Colonic mucosa (tissue), 4 donors: ENCODE results near the gene MISP3. TPM values are rescaled to one million over a fixed set of nuclear protein-coding genes. Genes with fewer than 3 reads are reported as not detected.
"Not testable (repeated sequence)": the region's sequence is repeated elsewhere in the genome, so short reads cannot be mapped to it uniquely, and the experiment has no call there.

Experiments used
- DNase-seq: peaks from one replicate; pipeline ENCODE4 v3.0.0-alpha.2; 2020
- H3K27ac ChIP-seq: fragments of 200-600 bp; one replicate; pipeline ENCODE4 v1.8.0; 2021
- H3K27me3 ChIP-seq: fragments of 200-600 bp; one replicate; pipeline ENCODE4 v1.8.0; 2021
- H3K36me3 ChIP-seq: fragments of 200-600 bp; one replicate; pipeline ENCODE4 v1.8.0; 2021
- H3K4me1 ChIP-seq: fragments of 200-600 bp; one replicate; pipeline ENCODE4 v1.8.0; 2021; ENCODE audit warnings: mild to moderate bottlenecking
- H3K4me3 ChIP-seq: fragments of 200-600 bp; one replicate; pipeline ENCODE4 v1.8.0; 2021
- H3K9ac ChIP-seq, 2 donors: one replicate each; pipeline ENCODE4 v1.7.0; 2013; ENCODE audit warnings: control low read depth in 2 of 2, low read depth in 2 of 2, low read length in 2 of 2
- H3K9me3 ChIP-seq: fragments of 200-600 bp; one replicate; pipeline ENCODE4 v1.8.0; 2021
- intact Hi-C: fragments of 100-400 bp; cut with DNase I; formaldehyde crosslinking; loops from one replicate; pipeline ENCODE4 v1.14.1; 2022
- total RNA-seq, 2 donors: library from RNA; stranded (reverse); fragmentation: NEBNext Ultra II Directional in 1 of 2; extraction: Animal tissue kit (Norgen Biotek cat#: 25700) in 1 of 2; gene quantifications; one replicate each; pipeline ENCODE4 v1.2.1, GENCODE V29; 2021
- TF ChIP-seq, protein P1 (sequence below): fragments of 200-600 bp; IDR thresholded peaks from one replicate; pipeline ENCODE4 v1.8.0; 2022; ENCODE audit warnings: antibody characterized with exemption, mild to moderate bottlenecking
- donor health status: healthy.
- donor health status: DM: no; HTN: no; CAD: no.
- donor health status: DM: no; HTN: no; CAD: no.

The MISP3 gene
- total RNA-seq, 2 donors from 2014 or later = 32.7 to 50.0 TPM

DNA sequence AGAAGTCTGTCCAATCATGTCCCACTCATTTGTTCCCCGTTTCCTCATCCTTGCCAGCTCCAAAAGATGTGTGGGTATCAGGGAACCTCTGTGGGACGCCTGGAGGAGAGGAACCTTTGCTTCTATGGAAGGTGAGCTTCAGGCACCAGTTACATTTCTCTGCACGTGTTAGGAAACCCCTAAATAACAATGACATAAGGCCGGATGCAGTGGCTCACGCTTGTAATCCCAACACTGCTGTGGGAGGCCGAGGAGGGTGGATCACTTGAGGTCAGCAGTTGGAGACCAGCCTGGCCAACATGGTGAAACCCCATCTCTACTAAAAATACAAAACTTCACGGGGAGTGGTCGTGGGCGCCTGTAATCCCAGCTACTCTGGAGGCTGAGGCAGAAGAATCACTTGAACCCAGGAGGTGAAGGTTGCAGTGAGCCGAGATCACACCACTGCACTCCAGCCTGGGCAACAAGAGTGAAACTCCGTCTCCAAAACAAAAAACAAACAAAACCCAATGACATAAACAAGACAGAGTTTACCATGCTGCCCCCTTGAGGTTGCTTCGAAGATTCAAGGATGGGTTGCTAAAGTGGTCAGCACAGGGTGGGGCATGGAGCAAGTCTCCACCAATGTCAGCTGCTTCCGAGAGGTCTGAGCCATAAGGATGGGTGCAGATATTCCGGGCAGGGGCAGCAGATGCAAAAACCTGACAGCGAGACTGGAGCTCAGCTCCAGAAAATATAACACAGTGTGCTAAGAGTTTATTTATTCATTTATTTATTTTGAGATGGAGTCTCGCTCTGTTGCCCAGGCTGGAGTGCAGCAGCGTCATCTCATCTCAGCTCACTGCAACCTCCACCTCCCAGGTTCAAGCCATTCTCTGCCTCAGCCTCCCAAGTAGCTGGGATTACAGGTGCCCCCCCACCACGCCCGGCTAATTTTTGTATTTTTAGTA, 29.7 kb upstream of the MISP3 start:
- H3K9me3 ChIP-seq, H3K4me1 ChIP-seq, H3K27ac ChIP-seq, H3K4me3 ChIP-seq, H3K27me3 ChIP-seq, H3K9ac ChIP-seq, H3K36me3 ChIP-seq: not testable (repeated sequence)
- peak; percentile 60 for DNase-seq
- intact Hi-C loops = loop anchor here (10.0 kb wide), 1 partner anchor 158 kb away; no protein-coding TSS in a partner anchor
- TF ChIP-seq, protein P1, sequence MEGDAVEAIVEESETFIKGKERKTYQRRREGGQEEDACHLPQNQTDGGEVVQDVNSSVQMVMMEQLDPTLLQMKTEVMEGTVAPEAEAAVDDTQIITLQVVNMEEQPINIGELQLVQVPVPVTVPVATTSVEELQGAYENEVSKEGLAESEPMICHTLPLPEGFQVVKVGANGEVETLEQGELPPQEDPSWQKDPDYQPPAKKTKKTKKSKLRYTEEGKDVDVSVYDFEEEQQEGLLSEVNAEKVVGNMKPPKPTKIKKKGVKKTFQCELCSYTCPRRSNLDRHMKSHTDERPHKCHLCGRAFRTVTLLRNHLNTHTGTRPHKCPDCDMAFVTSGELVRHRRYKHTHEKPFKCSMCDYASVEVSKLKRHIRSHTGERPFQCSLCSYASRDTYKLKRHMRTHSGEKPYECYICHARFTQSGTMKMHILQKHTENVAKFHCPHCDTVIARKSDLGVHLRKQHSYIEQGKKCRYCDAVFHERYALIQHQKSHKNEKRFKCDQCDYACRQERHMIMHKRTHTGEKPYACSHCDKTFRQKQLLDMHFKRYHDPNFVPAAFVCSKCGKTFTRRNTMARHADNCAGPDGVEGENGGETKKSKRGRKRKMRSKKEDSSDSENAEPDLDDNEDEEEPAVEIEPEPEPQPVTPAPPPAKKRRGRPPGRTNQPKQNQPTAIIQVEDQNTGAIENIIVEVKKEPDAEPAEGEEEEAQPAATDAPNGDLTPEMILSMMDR = peak; percentile 44

DNA sequence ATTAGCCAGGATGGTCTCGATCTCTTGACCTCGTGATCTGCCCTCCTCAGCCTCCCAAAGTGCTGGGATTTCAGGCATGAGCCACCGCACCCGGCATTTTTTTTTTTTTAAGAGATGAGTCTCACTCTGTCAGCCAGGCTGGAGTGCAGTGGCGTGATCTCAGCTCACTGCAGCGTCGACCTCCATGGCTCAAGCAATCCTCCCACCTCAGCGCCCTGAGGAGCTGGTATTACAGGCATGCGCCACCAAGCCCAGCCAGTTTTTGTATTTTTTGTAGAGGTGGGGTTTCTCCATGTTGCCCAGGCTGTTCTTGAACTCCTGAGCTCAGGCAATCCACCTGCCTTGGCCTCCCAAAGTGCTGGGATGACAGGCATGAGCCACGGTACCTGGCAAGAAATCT, 24.7 kb upstream of the MISP3 start:
- intact Hi-C loops = loop anchor here (10.0 kb wide), 1 partner anchor 163 kb away; no protein-coding TSS in a partner anchor
- H3K36me3 ChIP-seq, H3K27ac ChIP-seq, H3K9me3 ChIP-seq, H3K9ac ChIP-seq, DNase-seq, H3K4me1 ChIP-seq, H3K27me3 ChIP-seq, H3K4me3 ChIP-seq: not testable (repeated sequence)

DNA sequence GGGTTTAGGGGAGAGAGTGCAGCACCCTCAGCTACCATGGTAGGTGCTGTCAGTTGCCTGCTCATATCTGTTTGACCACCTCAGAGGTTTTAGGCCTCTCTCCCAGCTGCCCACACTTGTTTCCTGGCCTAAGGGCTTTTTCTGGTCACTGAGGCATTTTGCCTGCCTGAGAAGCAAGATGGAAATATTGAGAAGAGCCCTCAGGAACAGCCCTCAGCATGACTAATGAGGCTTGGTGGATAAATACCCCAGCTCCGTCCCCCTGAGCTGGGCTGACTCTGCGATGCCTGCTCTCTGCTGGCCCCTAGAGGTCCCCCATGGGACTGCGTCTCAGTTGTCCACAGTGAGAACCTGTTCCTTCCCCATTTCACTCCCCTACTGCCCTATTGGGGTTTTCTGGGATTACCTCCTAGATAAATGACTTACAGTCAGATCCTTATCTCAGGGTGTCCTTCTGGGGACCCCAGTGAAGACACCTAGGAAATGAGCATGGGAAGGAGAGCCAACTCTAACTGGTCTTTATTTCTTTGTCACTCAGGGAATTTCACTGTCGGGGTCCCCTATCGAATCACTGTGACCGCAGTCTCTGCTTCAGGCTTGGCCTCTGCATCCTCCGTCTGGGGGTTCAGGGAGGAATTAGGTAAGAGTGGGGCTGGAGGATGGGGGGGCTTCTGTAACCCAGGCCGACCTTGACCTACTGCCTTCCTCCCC, 24.0 kb upstream of the MISP3 start:
- Histone ChIP-seq H3K9ac (no peak overlapping the region), H3K9me3 (no peaks in the 10 kb centered on the region), H3K27ac (no peak overlapping the region), H3K4me3 (no peak overlapping the region), H3K36me3 (no peaks in the 10 kb centered on the region), H3K27me3 (no peaks in the 10 kb centered on the region), H3K4me1 (no peaks in the 10 kb centered on the region)
- intact Hi-C loops = loop anchor here (10.0 kb wide), 1 partner anchor 164 kb away; no protein-coding TSS in a partner anchor
- TF ChIP-seq, protein P1 = peak; percentile 95
- peak; percentile 80 for DNase-seq

DNA sequence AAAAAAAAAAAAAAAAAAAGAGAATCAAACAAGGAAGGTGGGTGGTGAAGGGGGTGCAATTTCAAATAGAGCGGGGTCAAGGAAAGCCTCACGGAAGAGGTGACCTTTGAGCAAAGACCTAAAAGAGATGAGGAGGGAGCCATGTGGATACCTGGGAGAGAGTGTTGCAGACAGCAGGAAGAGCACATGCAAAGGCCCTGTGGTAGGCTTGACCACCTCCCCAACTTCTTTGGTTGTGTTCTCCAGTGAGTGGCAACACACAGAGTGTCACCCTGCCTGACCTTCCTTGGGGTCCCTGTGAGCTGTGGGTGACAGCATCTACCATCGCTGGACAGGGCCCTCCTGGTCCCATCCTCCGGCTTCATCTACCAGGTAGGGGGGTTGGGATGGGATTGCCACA, 22.1 kb upstream of the MISP3 start:
- TF ChIP-seq, protein P1 = no peak

DNA sequence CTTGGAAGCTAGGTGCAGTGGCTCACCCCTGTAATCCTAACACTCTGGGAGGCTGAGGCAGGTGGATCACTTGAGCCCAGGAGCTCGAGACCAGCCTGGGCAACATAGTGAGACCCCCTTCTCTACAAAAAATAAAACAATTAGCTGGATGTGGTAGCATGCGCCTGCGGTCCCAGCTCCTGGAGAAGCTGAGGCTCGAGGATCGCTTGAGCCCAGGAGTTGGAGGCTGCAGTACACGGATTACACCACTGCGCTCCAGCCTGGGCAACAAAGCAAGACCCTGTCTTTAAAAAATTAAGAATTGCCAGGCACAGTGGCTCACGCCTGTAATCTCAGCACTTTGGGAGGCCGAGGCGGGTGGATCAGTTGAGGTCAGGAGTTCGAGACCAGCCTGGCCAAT, 21.6 kb upstream of the MISP3 start:
- H3K27ac ChIP-seq, H3K4me3 ChIP-seq, DNase-seq, H3K4me1 ChIP-seq, H3K9me3 ChIP-seq, H3K9ac ChIP-seq, intact Hi-C loops, H3K36me3 ChIP-seq, H3K27me3 ChIP-seq: not testable (repeated sequence)

More for the DNA sequence above, 22.1 kb upstream of the MISP3 start:
- Histone ChIP-seq H3K9me3 (no peaks in the 10 kb centered on the region), H3K4me3 (no peak overlapping the region), H3K27me3 (no peaks in the 10 kb centered on the region), H3K4me1 (no peaks in the 10 kb centered on the region), H3K27ac (no peak overlapping the region), H3K9ac (no peak overlapping the region), H3K36me3 (no peaks in the 10 kb centered on the region)
- no peak for DNase-seq
- intact Hi-C loops = no loop called here

DNA sequence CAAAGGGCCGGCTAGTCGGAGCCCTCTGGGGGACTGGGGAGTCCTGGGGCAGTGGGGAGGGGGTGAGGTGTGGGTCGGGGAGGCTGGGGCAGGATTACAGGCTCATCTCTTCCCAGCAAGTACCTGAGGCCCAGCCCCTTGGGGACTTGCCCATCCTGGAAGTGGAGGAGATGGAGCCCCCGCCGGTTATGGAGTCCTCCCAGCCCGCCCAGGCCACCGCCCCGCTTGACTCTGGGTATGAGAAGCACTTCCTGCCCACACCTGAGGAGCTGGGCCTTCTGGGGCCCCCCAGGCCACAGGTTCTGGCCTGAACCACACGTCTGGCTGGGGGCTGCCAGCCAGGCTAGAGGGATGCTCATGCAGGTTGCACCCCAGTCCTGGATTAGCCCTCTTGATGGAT, 20.6 kb upstream of the MISP3 start:
- H3K9me3 ChIP-seq = no peaks in the 10 kb centered on the region
- DNase-seq = no peak
- H3K27me3 ChIP-seq = no peaks in the 10 kb centered on the region
- TF ChIP-seq, protein P1 = no peak
- no peak overlapping the region for H3K4me3 ChIP-seq
- intact Hi-C loops = no loop called here
- H3K9ac ChIP-seq = no peak overlapping the region
- H3K36me3 ChIP-seq = no peaks in the 10 kb centered on the region
- H3K4me1 ChIP-seq = no peaks in the 10 kb centered on the region
- no peak overlapping the region for H3K27ac ChIP-seq
